Stomach (tissue), 4 donors: ENCODE results near the gene ECE1.

Source experiments
- EP300 ChIP-seq: sonication (generic); formaldehyde crosslinking; IDR thresholded peaks from one replicate; pipeline ENCODE4 v1.6.1; 2017; ENCODE audit warnings: antibody characterized with exemption
- POLR2AphosphoS5 ChIP-seq, 3 donors: sonication (generic); formaldehyde crosslinking; IDR thresholded peaks; one replicate each; pipeline ENCODE4 v1.6.1; 2016; ENCODE audit warnings: antibody characterized with exemption in 3 of 3
- TF ChIP-seq, protein P1 (sequence below), 7 experiments: fragments of 450-650 bp in 4 of 7; fragments of 200-600 bp in 3 of 7; sonication (generic) in 3 of 7; IDR thresholded peaks; one replicate each; pipeline ENCODE4 v1.5.1; 2016 to 2019; ENCODE audit warnings: antibody characterized with exemption in 7 of 7, control low read depth in 2 of 7, mild to moderate bottlenecking in 1 of 7

DNA sequence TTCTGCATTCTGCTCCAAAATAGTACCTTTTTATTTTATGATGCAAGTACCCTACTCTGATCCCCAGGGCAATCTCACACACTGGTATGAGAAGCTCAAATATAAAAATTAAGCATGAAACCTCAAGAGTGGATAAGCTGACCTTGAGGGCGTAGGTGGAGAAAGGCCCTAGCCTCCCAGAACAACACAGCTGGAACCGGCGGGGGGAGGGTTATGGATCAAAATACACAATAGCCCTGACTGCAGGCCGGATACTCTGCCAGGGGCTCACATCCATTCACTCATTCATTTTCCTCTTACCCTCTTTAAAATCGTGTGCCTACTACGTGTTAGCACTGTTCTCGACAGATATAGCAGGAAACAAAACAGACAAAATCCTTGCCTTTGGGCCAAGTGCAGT is 32.8 kb upstream of the ECE1 start:
- TF ChIP-seq, protein P1, sequence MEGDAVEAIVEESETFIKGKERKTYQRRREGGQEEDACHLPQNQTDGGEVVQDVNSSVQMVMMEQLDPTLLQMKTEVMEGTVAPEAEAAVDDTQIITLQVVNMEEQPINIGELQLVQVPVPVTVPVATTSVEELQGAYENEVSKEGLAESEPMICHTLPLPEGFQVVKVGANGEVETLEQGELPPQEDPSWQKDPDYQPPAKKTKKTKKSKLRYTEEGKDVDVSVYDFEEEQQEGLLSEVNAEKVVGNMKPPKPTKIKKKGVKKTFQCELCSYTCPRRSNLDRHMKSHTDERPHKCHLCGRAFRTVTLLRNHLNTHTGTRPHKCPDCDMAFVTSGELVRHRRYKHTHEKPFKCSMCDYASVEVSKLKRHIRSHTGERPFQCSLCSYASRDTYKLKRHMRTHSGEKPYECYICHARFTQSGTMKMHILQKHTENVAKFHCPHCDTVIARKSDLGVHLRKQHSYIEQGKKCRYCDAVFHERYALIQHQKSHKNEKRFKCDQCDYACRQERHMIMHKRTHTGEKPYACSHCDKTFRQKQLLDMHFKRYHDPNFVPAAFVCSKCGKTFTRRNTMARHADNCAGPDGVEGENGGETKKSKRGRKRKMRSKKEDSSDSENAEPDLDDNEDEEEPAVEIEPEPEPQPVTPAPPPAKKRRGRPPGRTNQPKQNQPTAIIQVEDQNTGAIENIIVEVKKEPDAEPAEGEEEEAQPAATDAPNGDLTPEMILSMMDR (IDR thresholded peaks at IDR 0.05), result no peak
- TF ChIP-seq POLR2AphosphoS5 (IDR thresholded peaks at IDR 0.05) (no peak), EP300 (no peak)
